ENCODE measurements around the gene PIN4. TPM values are rescaled to one million over a fixed set of nuclear protein-coding genes. Genes with fewer than 3 reads are reported as not detected.
"Not testable (repeated sequence)": the region's sequence is repeated elsewhere in the genome, so short reads cannot be mapped to it uniquely, and the experiment has no call there.

PIN4 gene
- total and polyA plus RNA-seq, 2 of the 8 experiments (the other 6 are each of a cell fraction or from before 2014, with no cell fraction given), result 4.8 to 9.4 TPM

DNA sequence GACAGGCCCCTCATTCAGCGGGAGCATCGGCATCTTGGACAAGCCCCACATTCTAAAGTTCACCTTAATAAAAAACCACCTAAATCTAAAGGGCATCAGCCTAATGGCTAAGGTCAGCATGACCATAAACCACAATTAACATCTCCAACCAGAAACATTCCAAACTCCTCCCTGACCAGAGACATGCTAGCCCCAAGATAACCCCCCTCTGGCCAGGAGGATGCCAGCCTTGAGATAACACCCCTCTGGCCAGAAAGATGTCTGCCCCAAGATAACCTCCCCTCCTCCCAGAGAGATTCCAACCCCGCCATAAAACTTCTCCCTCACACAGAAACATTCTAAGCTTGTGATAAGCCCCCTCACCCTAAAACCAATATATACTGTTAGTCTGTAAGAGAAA is 38.8 kb downstream of the PIN4 start:
- not testable (repeated sequence) for H2BK12ac ChIP-seq (ENCODE audit: low read depth, low read length); H4K8ac ChIP-seq (ENCODE audit: extremely low read depth, insufficient read depth, low read length); H3K4me3 ChIP-seq (ENCODE audit: extremely low read depth in 1 of 4, insufficient read depth in 2 of 4, low read depth in 3 of 4, low read length in 4 of 4); H3K23ac ChIP-seq (ENCODE audit: insufficient read length); H3K36me3 ChIP-seq (ENCODE audit: control insufficient read depth in 2 of 4, insufficient read depth in 4 of 4, low read length in 3 of 4); H2BK15ac ChIP-seq (ENCODE audit: low read length); H2BK120ac ChIP-seq (replicated peaks; ENCODE audit: low read depth, low read length); H3K23me2 ChIP-seq (ENCODE audit: low read depth, low read length); H3K9ac ChIP-seq (replicated peaks in 1 of 4; ENCODE audit: extremely low read depth in 1 of 4, low read depth in 3 of 4, low read length in 3 of 4); H3K4me1 ChIP-seq (replicated peaks in 1 of 4; ENCODE audit: control insufficient read depth in 3 of 4, insufficient read depth in 4 of 4, low read length in 3 of 4); H3K27me3 ChIP-seq (replicated peaks in 1 of 4; ENCODE audit: control insufficient read depth in 3 of 4, extremely low read depth in 1 of 4, insufficient read depth in 3 of 4, low read length in 3 of 4); H3K18ac ChIP-seq (ENCODE audit: extremely low read depth, low read length); H3K4ac ChIP-seq (replicated peaks; ENCODE audit: insufficient read length, low read depth, low read length); H2AFZ ChIP-seq (ENCODE audit: low read length); DNase-seq (ENCODE audit: low read depth in 1 of 2, low spot score in 2 of 2); H2BK20ac ChIP-seq (ENCODE audit: low read length); H3K79me1 ChIP-seq (ENCODE audit: low read depth, low read length); H3K4me2 ChIP-seq (ENCODE audit: insufficient read depth in 1 of 2, low read depth in 2 of 2, low read length in 2 of 2); H3K27ac ChIP-seq (ENCODE audit: low read depth, low read length); H3K56ac ChIP-seq (replicated peaks; ENCODE audit: insufficient read length, low read depth, low read length); H4K91ac ChIP-seq (replicated peaks; ENCODE audit: insufficient read length, low read length); H2AK5ac ChIP-seq (ENCODE audit: low read depth, low read length); FAIRE-seq; H4K20me1 ChIP-seq (replicated peaks in 1 of 2; ENCODE audit: control insufficient read depth in 1 of 2, insufficient read depth in 2 of 2, low read length in 2 of 2); H3K14ac ChIP-seq (ENCODE audit: insufficient read length); H3K9me3 ChIP-seq (ENCODE audit: insufficient read depth in 2 of 2, low read depth in 1 of 2, low read length in 1 of 2); H4K5ac ChIP-seq (ENCODE audit: insufficient read length, low read depth, low read length); H2BK5ac ChIP-seq (ENCODE audit: low read depth, low read length)
- peaks cover 0 to 12% of the 10 kb centered on the region in 2 experiments; a peak in 2 of 4 replicates for H3K79me2 ChIP-seq (ENCODE audit: control insufficient read depth in 1 of 2, insufficient read depth in 2 of 2, low read length in 2 of 2)
- 100% methylated on average over 2 of the region's 3 CpGs; no CpG with 5 or more reads in 1 of the 2 experiments for WGBS, 2 experiments (ENCODE audit: extremely low coverage in 1 of 2, insufficient coverage in 1 of 2, insufficient read length in 1 of 2, insufficient replicate concordance in 2 of 2, low coverage in 1 of 2, low lambda C conversion rate in 2 of 2, missing lambda C conversion rate in 1 of 2)
- ChIA-PET CTCF (ENCODE audit: partially characterized antibody) (interaction anchor here (0.6 kb wide), 1 partner anchor 8 kb away, joined by 3 read pairs; no protein-coding TSS in a partner anchor), POLR2A (ENCODE audit: partially characterized antibody) (interaction anchor here (1.0 kb wide), 1 partner anchor 18 kb away, joined by 4 read pairs; the partner anchor contains the start of gene ERCC6L)

Measured in H1 (cell line).